ENCODE results near the gene DUOX1. TPM values are rescaled to one million over a fixed set of nuclear protein-coding genes. Genes with fewer than 3 reads are reported as not detected.

DUOX1 gene
- total and polyA plus RNA-seq, 2 donors (not counting 1 experiment from before 2014, with no cell fraction given), result 0.27 TPM; not detected in 1

DNA sequence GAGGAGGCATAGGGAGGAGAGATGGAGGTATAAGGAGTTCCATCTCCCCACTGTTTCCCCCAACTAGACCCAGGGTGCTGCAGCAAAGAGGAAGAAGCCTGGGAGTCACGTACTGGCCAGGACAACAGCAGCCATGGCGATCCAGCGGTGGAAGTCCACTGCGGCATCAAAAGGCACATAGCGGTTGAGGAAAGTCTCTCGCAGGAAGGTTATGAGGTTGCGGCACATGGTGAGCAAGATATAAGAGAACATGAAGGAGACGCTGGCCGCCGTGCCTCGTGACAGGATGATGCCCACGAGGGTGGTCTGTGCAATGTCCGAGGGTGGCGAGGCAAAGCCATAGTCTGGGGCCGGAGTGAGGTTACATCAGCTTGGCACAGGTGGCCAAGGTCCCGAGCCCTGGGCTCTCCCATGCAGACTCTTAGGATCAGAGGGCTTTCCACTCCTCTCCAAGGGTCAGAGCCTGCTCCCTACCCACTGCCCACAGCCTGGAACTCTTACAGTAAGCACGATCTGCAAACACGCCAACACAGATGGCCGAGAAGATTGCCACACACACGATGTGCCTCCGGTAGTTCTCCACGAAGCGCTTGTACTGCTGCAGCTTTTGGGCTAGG lies 30.1 kb upstream of the DUOX1 start:
- Mint-ChIP-seq H3K27me3 (peaks cover 18% of the 10 kb centered on the region), H3K27ac (no peak overlapping the region), H3K4me3 (no peak overlapping the region), H3K4me1 (no peaks in the 10 kb centered on the region), H3K9me3 (ENCODE audit: insufficient read depth) (no peaks in the 10 kb centered on the region)
- H3K27me3 ChIP-seq (replicated peaks in 1 of 4; ENCODE audit: control extremely low read depth in 1 of 4, control insufficient read depth in 3 of 4, insufficient read depth in 4 of 4, low read length in 3 of 4), result peaks cover 0 to 2% (median 0%) of the 10 kb centered on the region in 4 experiments
- DNase-seq (no peak), ATAC-seq (ENCODE audit: low read depth) (no peak)
- WGBS (ENCODE audit: insufficient coverage), result 87% methylated on average over 23 of the region's 23 CpGs
- H3K9me3 ChIP-seq (ENCODE audit: control extremely low read depth in 1 of 3, control insufficient read depth in 2 of 3, insufficient read depth in 1 of 3, low read length in 2 of 3), result no peaks in the 10 kb centered on the region
- TF ChIP-seq, protein P1, sequence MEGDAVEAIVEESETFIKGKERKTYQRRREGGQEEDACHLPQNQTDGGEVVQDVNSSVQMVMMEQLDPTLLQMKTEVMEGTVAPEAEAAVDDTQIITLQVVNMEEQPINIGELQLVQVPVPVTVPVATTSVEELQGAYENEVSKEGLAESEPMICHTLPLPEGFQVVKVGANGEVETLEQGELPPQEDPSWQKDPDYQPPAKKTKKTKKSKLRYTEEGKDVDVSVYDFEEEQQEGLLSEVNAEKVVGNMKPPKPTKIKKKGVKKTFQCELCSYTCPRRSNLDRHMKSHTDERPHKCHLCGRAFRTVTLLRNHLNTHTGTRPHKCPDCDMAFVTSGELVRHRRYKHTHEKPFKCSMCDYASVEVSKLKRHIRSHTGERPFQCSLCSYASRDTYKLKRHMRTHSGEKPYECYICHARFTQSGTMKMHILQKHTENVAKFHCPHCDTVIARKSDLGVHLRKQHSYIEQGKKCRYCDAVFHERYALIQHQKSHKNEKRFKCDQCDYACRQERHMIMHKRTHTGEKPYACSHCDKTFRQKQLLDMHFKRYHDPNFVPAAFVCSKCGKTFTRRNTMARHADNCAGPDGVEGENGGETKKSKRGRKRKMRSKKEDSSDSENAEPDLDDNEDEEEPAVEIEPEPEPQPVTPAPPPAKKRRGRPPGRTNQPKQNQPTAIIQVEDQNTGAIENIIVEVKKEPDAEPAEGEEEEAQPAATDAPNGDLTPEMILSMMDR (IDR thresholded peaks at IDR 0.05), result no peak
- TF ChIP-seq EZH2 (IDR thresholded peaks at IDR 0.05; ENCODE audit: borderline replicate concordance, insufficient read depth, low read depth, low read length, poor library complexity, severe bottlenecking), result no peak
- H3K36me3 ChIP-seq (replicated peaks in 1 of 2; ENCODE audit: control extremely low read depth in 1 of 2, control insufficient read depth in 1 of 2, extremely low read depth in 1 of 2, insufficient read depth in 2 of 2, low read length in 1 of 2), result no peaks in the 10 kb centered on the region
- H3K9ac ChIP-seq (ENCODE audit: low read length), result no peak overlapping the region
- H4K20me1 ChIP-seq (ENCODE audit: control insufficient read depth, insufficient read depth, low read length, poor library complexity, severe bottlenecking), result no peaks in the 10 kb centered on the region
- no peaks in the 10 kb centered on the region for H3K79me2 ChIP-seq (ENCODE audit: control insufficient read depth, insufficient read depth, low read length)
- no peak overlapping the region for H3K27ac ChIP-seq (ENCODE audit: low read length in 2 of 2)
- no peaks in the 10 kb centered on the region for H3K4me1 ChIP-seq (ENCODE audit: control insufficient read depth in 2 of 2, insufficient read depth in 2 of 2, low read length in 2 of 2)
- intact Hi-C loops (cut with micrococcal nuclease), result no loop called here
- no peak overlapping the region for H2AFZ ChIP-seq (ENCODE audit: insufficient read depth, low read depth, low read length, poor library complexity, severe bottlenecking)
- H3K4me2 ChIP-seq (replicated peaks; ENCODE audit: low read depth, low read length, poor library complexity, severe bottlenecking), result no peak overlapping the region
- ChIA-PET CTCF (no interaction called here), POLR2A (no interaction called here)
- no peak overlapping the region for H3K4me3 ChIP-seq (ENCODE audit: control extremely low read depth in 1 of 5, extremely low read depth in 1 of 5, insufficient read depth in 1 of 5, low read depth in 2 of 5, low read length in 4 of 5)

DNA sequence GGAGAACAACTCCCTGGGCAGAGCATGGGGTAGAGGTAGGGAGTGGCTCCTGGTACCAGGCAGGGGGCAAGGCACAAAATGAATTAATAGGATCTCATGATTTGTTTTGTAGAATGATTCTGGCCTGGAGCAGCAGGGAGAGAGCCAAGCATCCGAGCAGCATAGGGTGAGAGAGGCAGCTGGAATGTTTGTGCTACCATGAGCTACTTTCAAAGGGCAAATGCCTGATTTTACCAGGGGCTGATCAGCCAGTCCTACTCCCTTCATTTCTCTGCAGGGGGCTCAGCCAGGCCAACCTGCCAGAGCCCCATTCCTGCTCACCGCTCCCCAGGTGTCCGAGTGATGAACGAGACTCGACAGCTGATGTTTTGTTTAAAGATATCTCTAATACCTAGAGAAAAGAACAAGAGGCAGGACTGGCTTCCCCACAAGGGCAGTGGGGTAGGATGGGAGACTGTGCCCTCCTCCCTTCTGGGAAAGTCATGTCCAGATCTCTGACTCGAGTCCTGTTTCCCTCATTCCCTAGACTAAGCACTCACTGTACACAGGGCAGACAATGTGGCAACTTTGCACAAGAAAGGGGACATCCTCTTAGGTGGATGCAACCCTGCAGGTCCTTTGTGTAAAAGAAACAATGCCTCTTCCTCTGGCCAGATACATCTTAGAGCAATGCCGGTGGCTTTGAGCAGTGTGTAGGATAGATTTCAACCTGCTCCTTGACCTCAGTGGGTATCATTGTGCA lies 28.7 kb upstream of the DUOX1 start:
- no peak for TF ChIP-seq EZH2 (IDR thresholded peaks at IDR 0.05; ENCODE audit: borderline replicate concordance, insufficient read depth, low read depth, low read length, poor library complexity, severe bottlenecking)
- TF ChIP-seq, protein P1 (IDR thresholded peaks at IDR 0.05), result no peak
- H3K9me3 ChIP-seq (ENCODE audit: control extremely low read depth in 1 of 3, control insufficient read depth in 2 of 3, insufficient read depth in 1 of 3, low read length in 2 of 3), result no peaks in the 10 kb centered on the region
- H3K27ac ChIP-seq (ENCODE audit: low read length in 2 of 2), result no peak overlapping the region
- H3K9me3 Mint-ChIP-seq (ENCODE audit: insufficient read depth), result no peaks in the 10 kb centered on the region
- ChIA-PET POLR2A (no interaction called here), CTCF (no interaction called here)
- no peak overlapping the region for H3K4me3 Mint-ChIP-seq
- H3K4me1 Mint-ChIP-seq, result no peaks in the 10 kb centered on the region
- no peaks in the 10 kb centered on the region for H4K20me1 ChIP-seq (ENCODE audit: control insufficient read depth, insufficient read depth, low read length, poor library complexity, severe bottlenecking)
- H3K27me3 Mint-ChIP-seq, result peaks cover 23% of the 10 kb centered on the region
- ATAC-seq (ENCODE audit: low read depth) (no peak), DNase-seq (no peak)
- no peak overlapping the region for H3K4me3 ChIP-seq (ENCODE audit: control extremely low read depth in 1 of 5, extremely low read depth in 1 of 5, insufficient read depth in 1 of 5, low read depth in 2 of 5, low read length in 4 of 5)
- no peak overlapping the region for H3K27ac Mint-ChIP-seq
- H3K27me3 ChIP-seq (replicated peaks in 1 of 4; ENCODE audit: control extremely low read depth in 1 of 4, control insufficient read depth in 3 of 4, insufficient read depth in 4 of 4, low read length in 3 of 4), result peaks cover 0 to 2% (median 0%) of the 10 kb centered on the region in 4 experiments
- intact Hi-C loops (cut with micrococcal nuclease), result no loop called here
- H3K79me2 ChIP-seq (ENCODE audit: control insufficient read depth, insufficient read depth, low read length), result no peaks in the 10 kb centered on the region
- H2AFZ ChIP-seq (ENCODE audit: insufficient read depth, low read depth, low read length, poor library complexity, severe bottlenecking), result no peak overlapping the region
- H3K36me3 ChIP-seq (replicated peaks in 1 of 2; ENCODE audit: control extremely low read depth in 1 of 2, control insufficient read depth in 1 of 2, extremely low read depth in 1 of 2, insufficient read depth in 2 of 2, low read length in 1 of 2), result no peaks in the 10 kb centered on the region
- H3K4me2 ChIP-seq (replicated peaks; ENCODE audit: low read depth, low read length, poor library complexity, severe bottlenecking), result no peak overlapping the region
- H3K4me1 ChIP-seq (ENCODE audit: control insufficient read depth in 2 of 2, insufficient read depth in 2 of 2, low read length in 2 of 2), result no peaks in the 10 kb centered on the region
- H3K9ac ChIP-seq (ENCODE audit: low read length), result no peak overlapping the region
- 82% methylated on average over 5 of the region's 7 CpGs for WGBS (ENCODE audit: insufficient coverage)
